ENCODE measurements around the gene OR6K2.
"Not testable (repeated sequence)": the region's sequence is repeated elsewhere in the genome, so short reads cannot be mapped to it uniquely, and the experiment has no call there.

Gene OR6K2

GRCh38 chr1:158692356-158692755 lies 8.1 kb downstream of the OR6K2 start:
- Mint-ChIP-seq H3K27ac (no peak overlapping the region), H3K4me1 (ENCODE audit: low read depth) (no peaks in the 10 kb centered on the region), H3K4me3 (no peak overlapping the region), H3K36me3 (ENCODE audit: low read depth) (no peaks in the 10 kb centered on the region), H3K9me3 (peaks cover 2% of the 10 kb centered on the region), H3K27me3 (ENCODE audit: low read depth) (peaks cover under 1% of the 10 kb centered on the region)

- no peak overlapping the region for H3K27ac Mint-ChIP-seq
- peaks cover 3% of the 10 kb centered on the region for H3K27me3 Mint-ChIP-seq (ENCODE audit: low read depth)
- no peaks in the 10 kb centered on the region for H3K36me3 Mint-ChIP-seq (ENCODE audit: low read depth)
- no peaks in the 10 kb centered on the region for H3K4me1 Mint-ChIP-seq (ENCODE audit: low read depth)
- H3K9me3 Mint-ChIP-seq: peaks cover 2% of the 10 kb centered on the region
- no peak overlapping the region for H3K4me3 Mint-ChIP-seq
Measured at GRCh38 chr1:158691907-158692306, 8.5 kb downstream of the OR6K2 start.

GRCh38 chr1:158691149-158691548 lies 9.3 kb downstream of the OR6K2 start:
- not testable (repeated sequence) for H3K9me3 Mint-ChIP-seq; H3K27me3 Mint-ChIP-seq (ENCODE audit: low read depth)

GRCh38 chr1:158689875-158690274 lies 10.6 kb downstream of the OR6K2 start:
- Mint-ChIP-seq H3K27ac (no peak overlapping the region), H3K27me3 (ENCODE audit: low read depth) (peaks cover 9% of the 10 kb centered on the region), H3K9me3 (peaks cover 2% of the 10 kb centered on the region), H3K36me3 (ENCODE audit: low read depth) (no peaks in the 10 kb centered on the region), H3K4me1 (ENCODE audit: low read depth) (no peaks in the 10 kb centered on the region), H3K4me3 (no peak overlapping the region)

More at GRCh38 chr1:158691149-158691548, 9.3 kb downstream of the OR6K2 start:
- H3K27ac Mint-ChIP-seq; H3K36me3 Mint-ChIP-seq (ENCODE audit: low read depth); H3K4me3 Mint-ChIP-seq; H3K4me1 Mint-ChIP-seq (ENCODE audit: low read depth): not testable (repeated sequence)

- H3K27ac Mint-ChIP-seq: no peak overlapping the region
- no peaks in the 10 kb centered on the region for H3K36me3 Mint-ChIP-seq (ENCODE audit: low read depth)
- peaks cover 2% of the 10 kb centered on the region for H3K9me3 Mint-ChIP-seq
- peaks cover 11% of the 10 kb centered on the region for H3K27me3 Mint-ChIP-seq (ENCODE audit: low read depth)
- H3K4me3 Mint-ChIP-seq: no peak overlapping the region
- no peaks in the 10 kb centered on the region for H3K4me1 Mint-ChIP-seq (ENCODE audit: low read depth)
Measured at GRCh38 chr1:158689110-158689509, 11.3 kb downstream of the OR6K2 start.

GRCh38 chr1:158688343-158688742 lies 12.1 kb downstream of the OR6K2 start:
- not testable (repeated sequence) for H3K36me3 Mint-ChIP-seq (ENCODE audit: low read depth); H3K27ac Mint-ChIP-seq; H3K4me1 Mint-ChIP-seq (ENCODE audit: low read depth); H3K4me3 Mint-ChIP-seq; H3K9me3 Mint-ChIP-seq
- H3K27me3 Mint-ChIP-seq (ENCODE audit: low read depth): peaks cover 11% of the 10 kb centered on the region

- Mint-ChIP-seq H3K4me1 (ENCODE audit: low read depth) (no peaks in the 10 kb centered on the region), H3K27ac (no peak overlapping the region), H3K27me3 (ENCODE audit: low read depth) (peaks cover 11% of the 10 kb centered on the region), H3K4me3 (no peak overlapping the region), H3K36me3 (ENCODE audit: low read depth) (no peaks in the 10 kb centered on the region), H3K9me3 (peaks cover 2% of the 10 kb centered on the region)
Measured at GRCh38 chr1:158687037-158687436, 13.4 kb downstream of the OR6K2 start.

GRCh38 chr1:158686111-158687009 lies 14.1 kb downstream of the OR6K2 start, which contains the start of gene SPTA1:
TSS of gene SPTA1 (minus strand) at chr1:158686715. CDS start at chr1:158686517, 198 bp downstream.
- peaks cover 2% of the 10 kb centered on the region for H3K9me3 Mint-ChIP-seq
- H3K4me3 Mint-ChIP-seq: no peak within 1 kb of the TSS
- no peak within 1 kb of the TSS for H3K27ac Mint-ChIP-seq
- H3K27me3 Mint-ChIP-seq (ENCODE audit: low read depth): peaks cover 11% of the 10 kb centered on the region
- H3K4me1 Mint-ChIP-seq (ENCODE audit: low read depth): no peaks in the 10 kb centered on the region
- H3K36me3 Mint-ChIP-seq (ENCODE audit: low read depth): no peaks in the 10 kb centered on the region

GRCh38 chr1:158685085-158685484 lies 15.4 kb downstream of the OR6K2 start:
- H3K4me1 Mint-ChIP-seq (ENCODE audit: low read depth): no peaks in the 10 kb centered on the region
- peaks cover 11% of the 10 kb centered on the region for H3K27me3 Mint-ChIP-seq (ENCODE audit: low read depth)
- H3K27ac Mint-ChIP-seq: no peak overlapping the region
- H3K9me3 Mint-ChIP-seq: peaks cover 2% of the 10 kb centered on the region
- no peak overlapping the region for H3K4me3 Mint-ChIP-seq
- H3K36me3 Mint-ChIP-seq (ENCODE audit: low read depth): no peaks in the 10 kb centered on the region

- H3K36me3 Mint-ChIP-seq (ENCODE audit: low read depth): no peaks in the 10 kb centered on the region
Measured at GRCh38 chr1:158681606-158682005, 18.8 kb downstream of the OR6K2 start.

GRCh38 chr1:158679289-158679688 lies 21.2 kb downstream of the OR6K2 start:
- no peaks in the 10 kb centered on the region for H3K36me3 Mint-ChIP-seq (ENCODE audit: low read depth)
- H3K9me3 Mint-ChIP-seq: no peaks in the 10 kb centered on the region
- H3K27me3 Mint-ChIP-seq (ENCODE audit: low read depth): peaks cover 12% of the 10 kb centered on the region
- no peak overlapping the region for H3K27ac Mint-ChIP-seq
- no peak overlapping the region for H3K4me3 Mint-ChIP-seq
- no peaks in the 10 kb centered on the region for H3K4me1 Mint-ChIP-seq (ENCODE audit: low read depth)

More at GRCh38 chr1:158681606-158682005, 18.8 kb downstream of the OR6K2 start:
- Mint-ChIP-seq H3K9me3 (no peaks in the 10 kb centered on the region), H3K4me1 (ENCODE audit: low read depth) (no peaks in the 10 kb centered on the region), H3K27me3 (ENCODE audit: low read depth) (peaks cover 16% of the 10 kb centered on the region), H3K4me3 (no peak overlapping the region), H3K27ac (no peak overlapping the region)

GRCh38 chr1:158675563-158676323 lies 24.7 kb downstream of the OR6K2 start:
- H3K4me3 Mint-ChIP-seq: no peak overlapping the region
- no peak overlapping the region for H3K27ac Mint-ChIP-seq
- no peaks in the 10 kb centered on the region for H3K4me1 Mint-ChIP-seq (ENCODE audit: low read depth)
- no peaks in the 10 kb centered on the region for H3K9me3 Mint-ChIP-seq
- no peaks in the 10 kb centered on the region for H3K36me3 Mint-ChIP-seq (ENCODE audit: low read depth)
- peaks cover 16% of the 10 kb centered on the region for H3K27me3 Mint-ChIP-seq (ENCODE audit: low read depth)

GRCh38 chr1:158674302-158674701 lies 26.1 kb downstream of the OR6K2 start:
- Mint-ChIP-seq H3K36me3 (ENCODE audit: low read depth) (no peaks in the 10 kb centered on the region), H3K27ac (no peak overlapping the region), H3K4me3 (no peak overlapping the region), H3K27me3 (ENCODE audit: low read depth) (peaks cover 16% of the 10 kb centered on the region), H3K4me1 (ENCODE audit: low read depth) (no peaks in the 10 kb centered on the region), H3K9me3 (no peaks in the 10 kb centered on the region)

- Mint-ChIP-seq H3K27ac (no peak overlapping the region), H3K27me3 (ENCODE audit: low read depth) (peaks cover 24% of the 10 kb centered on the region), H3K36me3 (ENCODE audit: low read depth) (no peaks in the 10 kb centered on the region), H3K4me3 (no peak overlapping the region), H3K4me1 (ENCODE audit: low read depth) (no peaks in the 10 kb centered on the region), H3K9me3 (no peaks in the 10 kb centered on the region)
Measured at GRCh38 chr1:158666037-158666436, 34.4 kb downstream of the OR6K2 start.

GRCh38 chr1:158654571-158654970 lies 45.9 kb downstream of the OR6K2 start:
- peaks cover 11% of the 10 kb centered on the region for H3K4me1 Mint-ChIP-seq (ENCODE audit: low read depth)
- no peaks in the 10 kb centered on the region for H3K9me3 Mint-ChIP-seq
- no peak overlapping the region for H3K4me3 Mint-ChIP-seq
- no peak overlapping the region for H3K27ac Mint-ChIP-seq
- H3K36me3 Mint-ChIP-seq (ENCODE audit: low read depth): no peaks in the 10 kb centered on the region
- H3K27me3 Mint-ChIP-seq (ENCODE audit: low read depth): peaks cover 27% of the 10 kb centered on the region

Data from T-helper 1 cell treated with Interleukin-12 subunit alpha and Interleukin-12 subunit beta and Interleukin-4 antibody, amounts not matched to agents 30 μg/mL and 1 μg/mL, for 36 hours (primary cell).